Mesodermal cell (in vitro differentiated cells): ENCODE results near the gene GPR101.

ENCODE experiments used
- H3K27ac ChIP-seq: 2 replicates; pipeline ENCODE4 v1.7.0; 2013; ENCODE audit warnings: mild to moderate bottlenecking, low read depth, low read length, moderate library complexity; ENCODE audit not compliant: severe bottlenecking
- H3K36me3 ChIP-seq: 2 replicates; pipeline ENCODE4 v1.7.1; 2013; ENCODE audit warnings: mild to moderate bottlenecking, low read length, moderate library complexity; ENCODE audit not compliant: control insufficient read depth, insufficient read depth
- H3K4me1 ChIP-seq: one replicate; pipeline ENCODE4 v1.7.1; 2013; ENCODE audit warnings: mild to moderate bottlenecking, low read length; ENCODE audit not compliant: insufficient read depth, control insufficient read depth, poor library complexity, severe bottlenecking
- H3K4me3 ChIP-seq: 2 replicates; pipeline ENCODE4 v1.7.0; 2013; ENCODE audit warnings: low read length, control low read depth, mild to moderate bottlenecking; ENCODE audit not compliant: insufficient read depth, poor library complexity, severe bottlenecking; ENCODE audit errors: extremely low read depth
- H3K9me3 ChIP-seq: 2 replicates; pipeline ENCODE4 v1.7.1; 2013; ENCODE audit warnings: mild to moderate bottlenecking, low read length, moderate library complexity; ENCODE audit not compliant: control insufficient read depth
- WGBS, 2 experiments: methylation state at CpG; one replicate each; pipeline ENCODE4 v1.1.5; 2013; ENCODE audit warnings: missing lambda C conversion rate in 2 of 2; ENCODE audit not compliant: insufficient coverage in 2 of 2; 5-methylcytosine and 5-hydroxymethylcytosine counted together

GPR101 gene

DNA sequence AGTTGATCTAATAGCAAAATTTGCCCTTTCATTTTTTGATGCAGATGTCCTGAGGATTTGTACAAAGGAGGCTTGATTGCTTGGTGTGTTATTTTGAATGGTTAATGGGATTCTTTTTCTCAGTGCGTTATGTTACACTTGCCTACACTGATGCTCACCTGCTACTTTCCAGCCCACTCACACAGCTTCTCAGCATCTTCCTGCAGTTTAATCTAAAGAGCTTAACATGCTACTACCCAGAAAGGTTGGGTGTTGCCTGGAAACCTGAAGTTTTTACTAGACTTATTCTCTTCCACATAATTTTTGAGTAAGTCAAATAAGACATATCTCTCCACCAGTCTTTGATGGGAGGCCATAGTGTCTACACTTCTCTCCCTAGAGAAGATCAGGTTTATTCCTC, 9.9 kb upstream of the GPR101 start:
- no CpG with 5 or more reads among the region's 1 CpG for WGBS, 2 experiments
- no peak overlapping the region for H3K27ac ChIP-seq
- no peaks in the 10 kb centered on the region for H3K4me1 ChIP-seq
- no peaks in the 10 kb centered on the region for H3K36me3 ChIP-seq
- no peaks in the 10 kb centered on the region for H3K9me3 ChIP-seq
- H3K4me3 ChIP-seq, result no peak overlapping the region

DNA sequence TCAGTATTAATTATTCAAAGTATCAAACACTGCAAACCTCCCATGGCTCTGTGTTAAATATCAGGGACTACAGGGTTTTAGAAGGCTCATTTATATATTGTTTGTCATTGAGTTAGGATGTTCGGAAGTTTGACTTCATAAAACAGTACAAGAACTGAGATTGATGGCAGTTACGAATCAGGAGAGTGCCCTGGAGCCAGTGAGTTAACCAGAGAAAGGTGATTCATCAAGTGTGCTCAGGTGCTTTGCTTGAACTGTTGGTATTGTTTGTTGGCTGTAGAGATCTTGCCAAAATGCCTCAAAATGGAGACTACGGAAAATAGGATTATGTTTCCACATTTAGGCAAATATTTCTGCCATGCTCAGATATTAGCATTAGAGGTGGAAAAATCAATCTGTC, 7.5 kb upstream of the GPR101 start:
- Histone ChIP-seq H3K36me3 (no peaks in the 10 kb centered on the region), H3K27ac (no peak overlapping the region), H3K4me1 (no peaks in the 10 kb centered on the region), H3K4me3 (no peak overlapping the region), H3K9me3 (no peaks in the 10 kb centered on the region)
- WGBS, 2 experiments, result 88% methylated on average over 2 of the region's 3 CpGs; no CpG with 5 or more reads in 1 of the 2 experiments

DNA sequence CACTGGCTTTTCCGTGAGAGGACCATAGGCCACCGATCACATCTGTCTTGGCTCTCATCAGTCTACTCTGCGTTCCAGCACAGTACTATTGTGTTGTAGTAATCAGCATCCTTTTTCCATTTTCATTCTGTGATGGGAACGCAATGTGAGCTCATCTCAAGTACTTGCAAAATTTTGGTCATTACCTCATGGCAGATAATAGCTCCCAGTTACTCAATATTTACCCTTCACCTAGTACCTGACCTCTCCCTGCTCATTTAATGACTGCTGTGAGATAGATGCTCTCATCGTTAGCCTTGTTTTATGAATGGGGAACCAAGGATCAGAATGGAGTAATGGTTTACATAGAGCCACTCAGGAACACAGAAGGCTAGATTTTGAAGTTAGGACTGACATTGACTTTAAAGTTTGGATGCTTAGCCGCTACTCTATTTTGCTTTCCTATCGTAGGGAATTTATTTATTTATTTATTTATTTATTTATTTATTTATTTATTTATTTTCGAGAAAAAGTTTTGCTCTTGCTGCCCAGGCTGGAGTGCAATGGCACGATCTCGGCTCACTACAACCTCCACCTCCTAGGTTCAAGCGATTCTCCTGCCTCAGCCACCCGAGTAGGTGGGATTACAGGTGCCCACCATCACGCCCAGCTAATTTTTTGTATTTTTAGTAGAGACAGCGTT, 6.5 kb upstream of the GPR101 start:
- Histone ChIP-seq H3K4me1 (no peaks in the 10 kb centered on the region), H3K4me3 (no peak overlapping the region), H3K36me3 (no peaks in the 10 kb centered on the region), H3K9me3 (no peaks in the 10 kb centered on the region), H3K27ac (no peak overlapping the region)
- 100% methylated on average over 2 of the region's 14 CpGs; no CpG with 5 or more reads in 1 of the 2 experiments for WGBS, 2 experiments

DNA sequence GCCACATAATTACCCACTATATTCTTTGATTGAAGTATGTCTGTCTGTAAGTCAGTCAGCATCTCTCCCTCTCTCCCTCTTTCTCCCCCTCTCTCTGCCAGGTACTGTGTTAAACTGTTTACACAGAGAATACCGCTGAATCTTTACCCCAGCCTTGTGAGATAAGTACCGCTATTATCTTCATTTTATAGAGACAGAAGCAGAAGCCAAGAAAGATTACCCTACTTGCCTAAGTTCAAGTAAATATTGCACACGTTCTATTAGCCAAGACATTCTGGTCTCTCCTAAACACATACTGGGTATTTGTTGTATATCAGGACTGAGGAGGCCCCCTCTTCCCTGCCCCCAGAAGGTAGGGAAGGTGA, 695 bp upstream of the GPR101 start:
- Histone ChIP-seq H3K27ac (no peak overlapping the region), H3K4me1 (no peaks in the 10 kb centered on the region), H3K36me3 (no peaks in the 10 kb centered on the region), H3K4me3 (no peak overlapping the region), H3K9me3 (no peaks in the 10 kb centered on the region)
- no CpG with 5 or more reads among the region's 3 CpGs for WGBS, 2 experiments

DNA sequence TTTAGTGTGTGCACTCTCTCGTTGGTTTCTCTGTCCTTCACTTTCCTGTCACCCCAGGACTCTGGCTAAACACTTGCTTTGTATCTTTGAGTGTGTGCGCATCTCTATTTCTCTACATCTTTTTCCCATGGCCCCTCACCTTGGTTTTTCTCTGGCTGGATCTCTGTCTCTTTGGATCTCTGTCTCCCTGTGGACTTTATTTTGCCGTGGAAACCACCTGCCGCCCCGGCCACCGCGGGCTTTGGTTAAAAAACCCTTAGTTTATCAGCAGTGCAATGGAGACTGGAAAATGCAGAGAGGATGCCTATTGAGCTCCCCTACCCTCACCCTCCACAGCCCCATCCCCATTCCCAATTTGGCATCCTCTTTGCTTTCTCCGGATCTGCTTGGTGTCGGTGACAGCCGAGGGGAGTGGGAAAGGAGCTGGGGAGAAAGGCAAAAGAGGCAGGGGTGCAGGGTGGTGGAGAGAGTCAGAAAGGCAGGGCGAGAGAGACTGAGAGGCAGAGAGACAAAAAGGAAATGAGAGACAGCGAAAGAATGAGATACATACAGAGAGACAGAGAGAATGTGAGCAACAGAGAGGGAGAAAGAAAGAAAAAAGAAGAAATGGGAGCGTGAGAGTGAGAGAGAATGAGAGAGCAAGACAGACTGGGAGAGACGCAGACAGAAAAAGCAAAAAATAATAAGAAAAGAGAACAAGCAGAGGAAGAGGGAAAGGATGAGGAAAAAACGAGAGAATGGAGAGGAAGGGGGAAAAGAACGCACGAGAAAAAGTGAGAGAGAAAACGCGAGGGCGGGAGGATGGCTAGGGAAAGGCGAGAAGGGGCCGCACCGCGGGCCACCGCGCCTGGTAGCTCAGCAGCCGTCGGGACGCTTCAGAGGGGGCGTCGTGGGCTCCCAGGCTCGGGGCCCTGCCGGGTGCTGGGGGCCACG, 688 bp downstream of the GPR101 start:
- no peaks in the 10 kb centered on the region for H3K36me3 ChIP-seq
- no peak overlapping the region for H3K27ac ChIP-seq
- H3K9me3 ChIP-seq, result no peaks in the 10 kb centered on the region
- WGBS, 2 experiments, result 5 to 11% methylated on average over 13 to 21 of the region's 34 CpGs
- no peaks in the 10 kb centered on the region for H3K4me1 ChIP-seq
- no peak overlapping the region for H3K4me3 ChIP-seq

DNA sequence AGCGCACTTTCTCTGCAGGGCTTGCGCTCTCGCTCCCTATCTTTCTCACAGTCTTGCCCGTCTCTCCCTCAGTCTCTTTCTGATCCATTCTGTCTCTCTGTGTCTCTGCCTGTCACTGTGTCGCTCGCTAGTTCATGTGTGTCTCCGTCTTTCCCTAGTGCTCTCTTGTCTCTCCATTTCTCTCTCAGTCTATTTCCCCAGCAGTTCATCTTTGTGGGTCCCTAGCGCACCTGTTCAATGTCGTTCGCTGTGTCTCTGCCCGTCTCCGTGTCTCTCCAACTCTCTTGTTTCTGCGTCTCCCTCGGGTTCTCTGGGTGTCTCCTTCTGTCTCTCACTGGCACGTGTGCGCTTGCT, 1.5 kb downstream of the GPR101 start:
- H3K27ac ChIP-seq, result no peak overlapping the region
- WGBS, 2 experiments, result 7% methylated on average over 16 of the region's 16 CpGs

DNA sequence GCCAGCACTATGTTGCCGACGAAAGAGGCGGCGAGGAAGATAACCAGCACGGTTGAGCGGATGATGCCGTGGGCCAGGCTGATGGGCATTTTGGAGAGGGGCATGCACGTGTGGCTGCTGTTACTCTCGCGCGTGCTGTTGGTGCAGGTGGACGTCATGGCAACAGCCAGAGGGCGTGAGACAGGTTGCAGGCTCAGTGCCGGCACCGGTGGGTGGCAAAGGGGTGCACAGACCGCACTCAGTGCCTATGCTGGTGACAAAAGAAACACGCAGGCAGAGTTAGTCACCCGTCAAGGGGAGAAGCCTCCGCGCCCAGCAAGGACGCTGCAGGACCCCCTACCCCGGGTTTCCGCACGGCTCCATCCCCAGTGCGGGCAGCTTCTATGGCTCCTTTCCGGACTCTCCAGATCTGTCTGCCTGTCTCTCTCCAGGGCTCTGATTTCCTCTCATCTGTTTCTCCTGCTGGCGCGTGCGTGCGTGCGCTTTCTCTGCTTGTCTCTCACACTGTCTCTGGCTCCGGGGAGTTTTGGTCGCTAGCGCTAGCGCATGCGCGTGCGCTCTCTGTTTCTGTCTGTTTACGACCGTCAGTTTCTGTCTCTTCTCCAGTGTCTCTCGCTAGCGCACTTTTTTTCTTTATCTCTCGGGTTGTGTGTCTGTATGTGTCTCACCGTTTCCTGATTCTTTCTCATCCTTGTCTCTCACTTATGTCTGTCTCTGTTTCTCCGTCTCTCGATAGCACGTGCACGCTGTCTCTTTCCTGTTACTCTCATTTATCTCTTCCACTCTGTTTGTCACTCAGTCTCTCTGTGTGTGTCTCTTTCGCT, 2.1 kb downstream of the GPR101 start:
- 0 to 1% methylated on average over 27 to 30 of the region's 49 CpGs for WGBS, 2 experiments

More for the DNA sequence above, 1.5 kb downstream of the GPR101 start:
- Histone ChIP-seq H3K9me3 (no peaks in the 10 kb centered on the region), H3K4me3 (peak overlapping the region; percentile 19), H3K4me1 (no peaks in the 10 kb centered on the region), H3K36me3 (no peaks in the 10 kb centered on the region)

DNA sequence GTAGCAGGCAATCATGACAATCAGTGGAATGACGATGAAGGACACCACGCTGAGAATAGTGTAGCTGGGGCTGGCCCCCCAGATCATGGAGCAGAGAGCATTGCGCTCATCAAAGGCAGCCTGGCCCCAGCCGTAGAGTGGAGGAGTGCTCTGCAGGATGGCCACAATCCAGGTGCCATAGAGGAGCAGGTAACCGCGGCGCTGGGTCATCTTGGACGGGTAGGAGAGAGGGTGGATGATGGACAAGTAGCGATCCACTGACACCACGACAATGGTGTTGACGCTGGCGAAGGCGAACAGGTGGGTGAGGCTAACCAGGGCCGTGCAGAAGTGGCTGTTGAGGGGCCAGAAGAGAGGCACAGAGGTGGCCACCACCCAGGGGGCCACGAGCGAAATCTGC, 2.8 kb downstream of the GPR101 start:
- Histone ChIP-seq H3K4me1 (no peaks in the 10 kb centered on the region), H3K4me3 (peak overlapping the region; percentile 19), H3K27ac (no peak overlapping the region), H3K9me3 (no peaks in the 10 kb centered on the region), H3K36me3 (no peaks in the 10 kb centered on the region)
- WGBS, 2 experiments, result 0 to 6% methylated on average over 2 to 6 of the region's 16 CpGs

More for the DNA sequence above, 2.1 kb downstream of the GPR101 start:
- Histone ChIP-seq H3K9me3 (no peaks in the 10 kb centered on the region), H3K27ac (no peak overlapping the region), H3K4me3 (peak overlapping the region; percentile 19), H3K4me1 (no peaks in the 10 kb centered on the region), H3K36me3 (no peaks in the 10 kb centered on the region)

DNA sequence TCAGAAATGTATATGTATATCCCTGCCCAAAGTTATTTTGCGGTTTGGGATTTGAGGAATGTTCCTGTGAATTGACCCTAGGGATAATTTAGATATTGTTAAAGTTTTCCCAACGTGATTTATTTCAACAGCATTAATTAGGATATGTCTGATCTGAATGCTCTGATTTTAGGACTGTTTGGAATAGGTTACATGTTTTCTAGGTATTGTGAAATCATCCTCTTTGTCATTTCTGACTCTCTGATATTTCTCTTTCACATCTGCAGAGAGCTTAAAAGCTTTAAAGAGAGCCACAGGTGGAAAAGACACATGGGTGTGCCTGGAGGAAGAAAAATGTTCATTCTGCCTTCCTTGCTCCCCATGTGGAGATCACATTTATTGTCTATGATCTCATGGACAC, 5.1 kb downstream of the GPR101 start:
- Histone ChIP-seq H3K27ac (no peak overlapping the region), H3K36me3 (no peaks in the 10 kb centered on the region), H3K4me3 (no peak overlapping the region), H3K9me3 (no peaks in the 10 kb centered on the region), H3K4me1 (no peaks in the 10 kb centered on the region)
- no CpG with 5 or more reads among the region's 2 CpGs for WGBS, 2 experiments

DNA sequence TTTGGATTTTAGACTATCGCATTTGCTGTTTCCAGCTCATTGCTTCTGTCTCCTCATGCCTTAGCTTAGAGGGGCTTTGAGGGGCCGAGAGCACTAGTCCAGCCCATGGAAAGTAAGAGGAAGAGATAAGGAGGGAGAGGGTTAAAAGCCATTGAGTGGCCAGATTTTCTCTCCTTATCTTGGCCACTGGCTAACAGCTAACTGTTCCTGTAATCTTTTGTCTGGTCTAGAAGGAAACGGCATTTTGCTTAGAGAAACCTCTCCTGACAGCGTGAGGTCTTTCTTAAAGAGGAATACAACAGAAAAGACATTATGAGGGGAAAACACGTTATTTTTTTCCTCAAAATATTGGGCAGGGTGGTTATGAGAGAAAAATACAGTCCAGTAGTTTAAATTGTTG, 7.9 kb downstream of the GPR101 start:
- Histone ChIP-seq H3K36me3 (no peaks in the 10 kb centered on the region), H3K4me3 (no peak overlapping the region), H3K9me3 (no peaks in the 10 kb centered on the region), H3K27ac (no peak overlapping the region), H3K4me1 (no peaks in the 10 kb centered on the region)
- 0% methylated on average over 1 of the region's 5 CpGs; no CpG with 5 or more reads in 1 of the 2 experiments for WGBS, 2 experiments
